Activated T-cell treated with anti-CD3 and anti-CD28 coated beads for 1 hour (primary cell): ENCODE measurements around the gene ANKRD39.
"Not testable (repeated sequence)": the region's sequence is repeated elsewhere in the genome, so short reads cannot be mapped to it uniquely, and the experiment has no call there.

ENCODE experiments used
- DNase-seq: peaks from one replicate; pipeline ENCODE4 v3.0.0-alpha.2; 2020; ENCODE audit warnings: low read depth

Gene ANKRD39

DNA sequence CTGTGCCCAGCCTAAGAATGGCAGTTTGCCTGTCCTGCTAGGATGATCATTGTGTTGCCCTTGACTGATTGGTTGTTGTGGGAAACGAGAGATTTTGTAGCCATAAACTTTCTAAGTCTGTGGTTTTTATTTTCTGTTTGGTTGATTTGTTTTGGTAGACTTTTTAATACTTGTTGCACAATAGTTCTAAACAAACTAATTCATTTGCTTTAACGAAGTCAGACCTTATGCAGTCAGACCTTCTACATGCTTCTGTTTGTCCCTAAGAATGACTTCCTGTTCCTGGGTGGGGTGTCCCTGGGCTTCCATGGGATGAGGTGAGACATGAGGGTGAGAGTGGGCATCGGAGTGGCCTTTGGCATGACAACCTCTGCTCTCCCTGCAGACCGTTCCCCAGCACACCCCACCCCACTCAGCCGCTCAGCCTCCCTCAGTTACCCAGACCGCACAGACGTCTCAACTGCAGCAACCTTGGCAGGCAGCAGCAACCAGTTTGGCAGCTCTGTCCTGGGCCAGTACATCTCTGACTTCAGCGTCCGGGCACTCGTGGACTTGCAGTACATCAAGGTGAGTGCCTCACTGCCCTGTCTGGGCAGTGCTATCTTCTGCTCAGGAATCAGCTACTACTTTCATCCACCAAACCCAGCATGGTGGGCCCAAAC lies 49.5 kb downstream of the ANKRD39 start:
- DNase-seq: no peak

DNA sequence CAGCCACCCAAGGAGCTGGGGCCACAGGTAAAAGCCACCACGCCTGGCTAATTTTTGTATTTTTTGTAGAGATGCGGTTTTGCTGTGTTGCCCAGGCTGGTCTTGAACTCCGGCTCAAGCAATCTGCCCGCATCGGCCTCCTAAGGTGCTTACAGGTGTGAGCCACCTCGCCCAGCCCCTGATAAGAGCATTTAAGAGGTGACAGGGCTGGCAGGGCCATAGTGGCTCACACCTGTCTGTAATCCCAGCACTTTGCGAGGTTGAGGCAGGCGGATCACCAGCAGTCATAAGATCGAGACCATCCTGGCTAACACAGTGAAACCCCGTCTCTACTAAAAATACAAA lies 50.7 kb downstream of the ANKRD39 start:
- no peak for DNase-seq

DNA sequence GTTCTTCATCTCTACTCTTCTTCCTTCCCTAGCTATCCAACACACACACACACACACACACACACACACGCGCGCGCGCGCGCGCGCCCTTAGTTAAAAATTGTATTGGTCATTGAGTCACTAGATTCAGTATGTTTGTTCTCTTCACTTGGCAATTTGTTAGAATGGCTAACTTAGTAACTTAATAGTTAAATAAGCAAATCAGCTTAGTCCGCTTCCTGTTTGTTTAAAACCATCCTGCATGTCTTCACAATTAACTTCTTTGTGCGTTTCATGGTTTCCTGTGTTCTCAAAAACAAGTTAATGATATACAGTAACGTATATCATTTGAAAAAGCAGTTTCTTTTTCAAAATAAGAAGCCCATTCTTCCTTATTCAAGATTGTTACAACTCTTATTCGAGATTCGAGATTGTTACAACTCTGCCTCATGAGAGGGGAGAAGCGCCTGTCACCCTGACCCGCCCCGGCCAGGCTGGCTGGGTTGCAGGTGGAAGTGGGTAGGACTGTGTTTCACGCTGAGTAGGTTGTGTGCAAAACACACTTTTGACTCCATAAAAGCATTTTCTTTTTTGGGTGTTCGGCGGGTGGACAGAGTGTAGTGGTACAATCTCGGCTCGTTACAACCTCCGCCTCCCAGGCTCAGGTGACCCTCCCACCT lies 51.2 kb downstream of the ANKRD39 start:
- peak; percentile 27 for DNase-seq

DNA sequence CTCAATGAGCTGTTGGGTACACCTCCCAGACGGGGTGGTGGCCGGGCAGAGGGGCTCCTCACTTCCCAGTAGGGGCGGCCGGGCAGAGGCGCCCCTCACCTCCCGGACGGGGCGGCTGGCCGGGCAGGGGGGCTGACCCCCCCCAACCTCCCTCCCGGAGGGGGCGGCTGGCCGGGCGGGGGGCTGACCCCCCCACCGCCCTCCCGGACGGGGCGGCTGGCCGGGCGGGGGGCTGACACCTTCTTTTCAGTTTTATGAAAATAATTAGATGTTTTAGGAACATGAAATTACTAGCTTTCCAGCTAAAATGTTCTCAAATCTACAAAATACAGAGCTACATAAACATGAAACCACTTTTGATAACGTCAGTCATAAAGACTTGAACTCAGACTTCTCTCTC lies 51.9 kb downstream of the ANKRD39 start:
- DNase-seq: not testable (repeated sequence)

DNA sequence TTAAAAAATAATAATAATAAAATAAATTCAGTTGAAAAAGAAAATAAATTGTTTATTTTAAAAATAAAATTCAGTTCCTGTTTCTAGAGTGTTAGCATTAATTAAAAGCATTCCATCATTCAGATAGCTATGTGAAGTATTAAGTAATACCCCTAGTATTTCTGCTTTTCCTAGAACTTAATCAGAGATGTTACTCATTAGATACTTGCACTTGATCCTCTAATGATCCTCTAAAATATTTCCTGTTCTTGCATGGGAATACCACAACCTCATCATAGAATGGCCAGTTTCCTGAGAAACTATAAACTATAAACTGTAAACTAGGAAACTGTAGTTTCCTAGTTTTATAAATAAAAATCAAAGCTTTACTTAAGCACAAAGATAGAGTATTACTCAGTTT lies 52.8 kb downstream of the ANKRD39 start:
- no peak for DNase-seq

DNA sequence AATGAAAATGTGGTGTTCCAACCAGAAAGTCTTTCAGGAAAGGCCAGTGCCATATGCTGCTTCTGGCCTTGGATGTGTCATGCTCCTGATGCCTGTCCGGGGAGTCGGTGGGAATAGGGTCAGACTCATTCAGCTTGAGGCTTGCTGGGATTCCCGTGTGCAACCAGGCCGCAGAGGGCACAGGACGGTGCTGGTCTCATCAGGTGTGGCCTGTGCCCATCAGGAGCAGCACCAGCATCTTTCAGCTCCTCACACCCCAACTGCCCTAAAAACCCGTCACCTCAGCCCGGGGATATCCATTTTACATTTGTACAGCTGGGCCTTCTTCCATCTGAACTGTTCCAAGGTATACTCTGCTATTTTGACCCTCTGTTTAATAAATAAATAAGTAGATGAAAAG lies 55.1 kb downstream of the ANKRD39 start:
- DNase-seq: no peak

DNA sequence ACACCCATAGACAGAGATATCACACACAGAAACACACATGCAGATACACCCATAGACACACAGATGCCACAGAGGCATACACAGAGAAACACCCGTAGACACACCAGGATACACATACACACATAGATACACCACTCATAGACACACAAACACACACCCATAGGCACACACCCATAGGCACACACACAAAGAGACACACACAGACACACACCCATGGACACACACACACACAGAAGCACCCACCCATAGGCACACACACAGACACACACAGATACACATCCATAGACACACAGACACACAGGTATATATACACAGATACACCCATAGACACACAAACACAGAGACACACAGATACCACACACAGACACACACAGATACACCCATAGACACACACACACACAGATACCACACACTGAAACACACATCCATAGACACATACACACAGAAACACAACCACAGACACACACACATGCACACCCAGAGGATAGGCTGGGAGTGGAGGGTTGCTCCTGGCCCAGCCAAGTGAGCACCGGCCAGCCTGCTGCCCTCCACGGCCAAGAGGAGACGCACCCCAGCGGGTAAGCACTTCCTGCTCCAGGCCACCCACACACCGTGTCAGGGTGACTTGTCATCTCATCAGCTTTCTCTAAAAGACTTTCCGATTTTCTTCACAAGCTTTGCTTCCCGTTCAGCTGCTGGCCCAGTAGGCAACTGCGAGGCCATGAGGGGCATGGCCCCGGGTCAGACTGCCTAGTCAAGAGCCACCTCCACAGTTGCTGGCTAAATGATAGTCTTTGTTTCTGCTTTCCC lies 55.8 kb downstream of the ANKRD39 start:
- no peak for DNase-seq

DNA sequence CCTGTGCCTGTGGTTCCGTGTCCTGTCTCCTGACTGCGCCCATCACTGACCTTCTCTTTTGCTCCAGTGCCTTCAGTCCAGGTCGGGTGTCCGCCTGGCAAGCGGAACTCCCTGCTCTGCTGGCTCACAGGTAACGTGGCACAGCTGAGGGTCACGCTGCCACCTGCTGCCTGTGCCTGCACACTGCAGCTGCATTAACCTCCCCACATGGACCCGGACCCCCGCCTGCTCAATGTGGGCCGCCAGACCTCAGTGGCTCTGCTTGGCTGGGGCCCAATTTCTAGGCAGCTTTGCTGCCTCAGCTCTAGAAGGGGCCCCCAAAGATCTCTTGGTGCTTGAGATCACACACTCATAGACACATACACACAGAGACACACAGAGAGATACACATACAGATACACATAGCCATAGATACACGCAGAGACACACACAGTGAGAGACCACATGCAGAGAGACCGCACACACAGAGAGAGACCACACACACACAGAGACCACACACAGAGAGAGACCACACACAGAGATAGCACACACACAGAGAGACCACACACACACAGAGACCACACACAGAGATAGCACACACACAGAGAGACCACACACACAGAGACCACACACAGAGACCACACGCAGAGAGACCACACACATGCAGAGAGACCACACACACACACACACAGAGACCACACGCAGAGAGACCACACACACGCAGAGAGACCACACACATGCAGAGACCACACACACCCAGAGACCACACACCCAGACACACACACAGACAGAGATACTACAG lies 56.6 kb downstream of the ANKRD39 start:
- DNase-seq: peak; percentile 54

DNA sequence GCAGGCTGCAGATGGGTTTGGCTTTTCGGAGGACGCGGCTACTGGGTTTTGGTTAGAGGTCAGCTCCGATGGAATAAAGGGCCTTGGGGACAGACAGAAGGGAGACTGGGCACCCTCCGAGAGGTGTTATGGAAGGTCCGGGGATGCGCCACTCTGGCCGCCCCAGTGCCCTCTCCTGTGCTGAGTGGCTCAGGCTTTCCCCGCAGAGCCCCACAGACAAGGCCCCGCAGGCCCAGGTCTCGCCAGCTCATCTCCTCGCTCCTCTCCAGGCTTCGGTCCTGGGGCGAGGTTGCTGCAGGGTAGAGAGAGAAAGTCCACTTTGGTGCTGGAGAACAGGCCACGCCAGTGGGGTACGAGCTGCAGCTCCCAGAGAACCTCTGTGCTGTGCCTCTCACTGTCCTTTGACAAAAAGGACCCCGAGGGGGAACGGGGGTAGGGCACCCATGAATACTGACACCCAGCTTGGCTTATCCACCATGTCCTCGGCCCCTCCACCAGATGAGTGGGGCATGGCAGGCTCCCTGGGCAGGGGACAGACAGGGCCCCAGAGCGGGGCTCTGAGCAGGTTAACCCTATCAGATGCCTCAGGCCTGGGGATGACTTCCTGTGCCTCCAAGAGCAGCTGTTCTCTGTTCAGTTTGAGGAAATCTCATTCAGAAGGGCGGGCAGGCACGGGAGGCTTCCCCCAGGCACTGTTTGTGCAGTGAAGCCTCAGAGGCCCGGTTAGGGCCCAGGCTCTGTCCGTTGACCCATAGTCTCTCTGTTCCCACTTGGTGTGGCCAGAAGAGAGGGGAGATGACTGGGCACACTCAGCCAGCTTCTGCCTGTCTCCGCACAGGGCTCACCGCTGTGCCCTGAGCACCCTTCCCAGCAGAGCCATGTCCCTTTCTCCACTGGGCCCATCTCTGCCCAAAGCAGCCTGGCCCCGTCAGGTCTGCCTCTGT lies 57.5 kb downstream of the ANKRD39 start:
- DNase-seq: no peak

DNA sequence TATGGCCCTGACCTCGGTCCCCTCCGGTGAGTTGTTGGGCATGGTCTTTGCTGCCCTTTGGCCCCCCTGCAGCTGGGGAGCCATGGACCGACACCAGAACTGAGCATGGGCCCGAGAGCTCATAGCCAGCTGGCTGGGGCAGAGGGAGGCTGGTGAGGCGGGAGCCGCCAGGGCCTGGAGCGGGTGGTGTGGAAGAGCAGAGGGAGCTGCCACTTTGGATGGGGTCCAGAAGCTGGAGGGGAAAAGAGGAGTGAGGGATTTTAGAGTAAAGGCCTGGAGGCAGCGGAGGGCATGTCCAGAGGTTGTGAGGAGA lies 58.2 kb downstream of the ANKRD39 start:
- DNase-seq: no peak

DNA sequence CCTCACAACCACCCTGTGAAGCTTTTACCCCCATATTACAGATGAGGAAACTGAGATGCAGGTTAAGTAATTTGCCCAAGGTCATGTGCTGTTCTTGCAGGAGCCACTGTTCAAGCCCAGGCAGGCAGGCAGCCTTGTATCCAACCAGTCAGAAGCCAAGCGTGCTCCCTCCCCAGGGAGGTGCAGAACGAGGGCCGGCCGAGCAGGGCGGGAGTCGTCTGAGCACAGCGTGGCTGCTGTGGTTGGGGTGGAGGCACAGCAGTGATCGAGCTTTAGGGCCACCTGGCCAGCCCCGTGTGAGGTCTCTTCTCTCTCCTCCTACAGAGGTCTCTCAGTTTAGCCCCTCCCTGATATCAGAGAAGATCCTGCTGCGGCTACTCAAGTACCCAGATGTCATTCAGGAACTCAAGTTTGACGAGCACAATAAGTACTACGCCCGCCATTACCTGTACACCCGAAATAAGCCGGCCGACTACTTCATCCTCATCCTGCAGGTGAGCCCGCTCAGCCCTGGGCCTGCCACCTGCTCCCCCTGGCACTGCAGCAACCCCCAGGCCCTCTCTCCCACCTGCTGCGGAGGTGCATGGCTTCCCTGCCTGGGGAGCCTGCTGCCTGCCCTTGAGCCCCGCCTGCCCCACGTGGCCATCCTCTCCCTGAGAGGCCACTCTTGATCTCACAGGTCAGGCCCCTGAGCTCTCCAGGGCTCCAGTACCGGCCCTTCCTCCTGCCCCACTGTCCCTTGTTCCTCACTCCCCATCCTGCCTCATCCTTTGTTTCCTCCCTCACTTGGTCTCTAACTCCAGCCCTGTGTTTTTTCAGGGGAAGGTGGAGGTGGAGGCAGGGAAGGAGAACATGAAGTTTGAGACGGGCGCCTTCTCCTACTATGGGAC lies 58.8 kb downstream of the ANKRD39 start:
- DNase-seq: no peak
